SIG-M5 treated with dmso at 0.1 percent for 504 hours (cell line): ENCODE measurements around the gene RECQL.
A peak's percentile ranks its signal among the peaks of the same experiment; 100 is the strongest.
"Not testable (repeated sequence)": the region's sequence is repeated elsewhere in the genome, so short reads cannot be mapped to it uniquely, and the experiment has no call there.

Source experiments
- DNase-seq: peaks from one replicate; lab custom pipeline; 2025; ENCODE audit not compliant: unreplicated experiment; lab: John Stamatoyannopoulos, UW

RECQL gene

DNA sequence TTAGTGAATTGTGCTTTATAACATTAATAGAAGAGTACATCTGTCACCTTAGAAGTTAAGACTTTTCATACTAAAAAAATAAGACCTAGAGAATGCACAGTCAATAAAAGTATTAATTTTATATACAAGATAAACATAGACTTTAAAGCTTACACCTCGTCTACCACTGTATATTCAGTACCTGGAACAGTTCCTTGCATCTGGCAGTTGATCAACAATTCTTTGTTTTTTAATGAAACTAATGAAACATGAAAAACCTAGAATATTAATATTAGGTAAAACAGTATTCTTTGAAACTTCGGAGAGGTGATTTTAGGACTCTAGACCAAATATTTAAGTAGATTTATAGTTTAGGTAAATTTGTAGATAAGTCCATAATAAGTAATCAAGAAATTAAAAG is 4.5 kb upstream of the RECQL start:
- no peak for DNase-seq

DNA sequence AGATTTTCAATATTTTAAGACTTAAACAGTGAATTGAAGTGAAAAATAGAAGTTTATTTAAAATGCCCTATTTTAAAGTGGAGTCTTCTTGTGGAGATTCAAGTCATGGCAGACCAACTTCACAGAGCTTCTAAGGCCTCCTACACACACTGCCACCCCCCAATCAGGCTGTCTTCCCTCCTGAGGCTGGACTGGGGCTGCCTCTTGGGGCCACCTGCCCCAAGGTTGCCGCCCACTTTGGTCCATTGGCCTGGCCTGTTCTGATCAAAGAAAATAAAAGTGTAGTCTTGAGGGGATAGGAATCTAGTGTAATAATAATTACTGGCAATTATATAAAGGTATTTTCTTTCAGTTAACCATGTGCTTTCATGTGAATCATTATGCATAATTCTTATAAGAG is 1.4 kb upstream of the RECQL start:
- DNase-seq: no peak

DNA sequence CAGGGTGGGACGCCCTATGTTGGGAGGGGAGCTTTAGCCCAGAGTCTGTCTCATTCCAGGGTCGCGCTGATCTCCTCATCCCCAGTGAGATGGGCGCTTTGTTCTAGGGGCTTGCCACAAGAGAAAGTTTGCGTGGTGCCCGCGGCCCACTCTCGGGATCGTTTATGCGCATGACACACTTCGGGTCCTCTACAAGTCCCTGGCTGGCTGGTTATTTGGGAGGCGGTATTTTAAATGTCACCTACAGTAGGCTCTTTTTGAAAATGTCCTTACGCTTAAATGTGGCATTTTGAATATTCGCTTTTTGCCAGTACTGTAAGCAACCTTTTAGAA is 695 bp upstream of the RECQL start:
- DNase-seq: peak; percentile 20

DNA sequence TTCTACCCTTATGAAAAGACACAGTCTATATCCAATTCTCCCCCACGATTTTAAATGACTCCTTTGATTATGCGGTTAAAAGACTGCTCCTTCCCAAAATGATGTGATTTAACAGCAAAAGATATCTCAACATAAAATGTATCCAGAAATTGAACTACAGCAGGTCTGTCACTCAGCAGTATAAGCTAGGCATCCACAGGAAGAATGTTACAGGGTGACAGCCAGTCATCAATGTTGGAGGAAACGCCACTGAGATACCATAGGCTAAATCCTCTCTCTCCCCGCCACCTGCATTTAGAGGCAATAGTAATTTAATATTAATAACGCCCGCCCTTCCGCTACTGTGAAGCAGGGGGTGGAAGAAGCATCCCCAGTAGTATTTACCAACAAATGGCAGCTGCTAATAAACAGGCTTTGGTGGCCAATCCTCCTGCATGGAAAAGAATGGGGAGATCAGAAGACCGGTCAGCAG is 613 bp downstream of the RECQL start:
- DNase-seq: no peak

DNA sequence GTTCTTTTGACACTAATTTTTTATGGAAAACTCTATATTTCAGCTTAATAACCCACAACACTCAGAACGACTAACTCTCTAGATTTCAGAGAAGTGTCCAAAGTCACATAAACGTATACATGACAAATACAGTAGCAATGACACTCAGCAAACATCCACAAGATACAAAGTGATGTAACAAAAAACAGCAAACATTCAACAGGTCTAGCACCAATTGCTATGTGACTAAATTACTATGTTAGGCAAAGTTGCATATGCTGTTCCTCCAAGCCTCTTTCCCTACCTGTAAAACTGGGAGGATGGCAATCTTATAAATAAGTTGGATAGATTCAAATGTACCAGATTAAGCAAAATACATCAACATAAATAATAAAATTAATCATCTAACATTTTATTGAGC is 1.7 kb downstream of the RECQL start:
- DNase-seq: no peak

DNA sequence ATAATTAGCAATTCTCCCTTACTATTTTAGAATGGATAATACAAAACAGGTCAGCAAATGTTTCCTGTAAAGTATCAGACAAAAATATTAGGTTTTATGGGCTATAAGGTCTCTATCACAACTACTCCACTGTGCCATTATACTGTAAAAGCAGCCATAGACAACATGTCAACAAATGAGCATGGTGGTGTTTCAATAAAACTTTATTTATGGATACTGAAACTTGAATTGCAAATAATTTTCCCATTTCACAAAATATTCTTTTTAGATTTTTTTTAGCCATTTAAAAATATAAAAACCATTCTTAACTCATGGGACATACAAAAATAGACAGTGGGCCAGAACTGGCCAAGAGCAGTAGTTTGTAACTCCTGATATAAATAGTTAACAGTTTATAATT is 15.4 kb downstream of the RECQL start:
- no peak for DNase-seq

DNA sequence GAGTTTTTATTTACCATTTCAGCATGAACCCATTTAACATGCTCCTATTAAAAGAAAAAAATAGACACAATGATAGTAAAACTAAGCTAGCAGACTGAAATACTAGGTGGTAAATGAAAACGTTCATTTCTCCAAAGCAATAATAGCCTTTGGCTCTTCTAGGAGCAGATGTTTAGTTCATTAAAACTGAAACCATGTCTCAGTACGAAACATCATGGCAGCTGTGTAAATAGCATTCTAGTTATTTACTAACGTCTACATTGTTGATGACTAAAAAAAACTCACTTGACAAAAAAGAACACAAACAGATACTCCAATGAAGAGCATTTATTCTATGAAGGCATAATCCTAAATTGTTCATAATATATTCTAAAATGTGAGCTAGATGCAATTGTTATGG is 17.9 kb downstream of the RECQL start:
- no peak for DNase-seq

DNA sequence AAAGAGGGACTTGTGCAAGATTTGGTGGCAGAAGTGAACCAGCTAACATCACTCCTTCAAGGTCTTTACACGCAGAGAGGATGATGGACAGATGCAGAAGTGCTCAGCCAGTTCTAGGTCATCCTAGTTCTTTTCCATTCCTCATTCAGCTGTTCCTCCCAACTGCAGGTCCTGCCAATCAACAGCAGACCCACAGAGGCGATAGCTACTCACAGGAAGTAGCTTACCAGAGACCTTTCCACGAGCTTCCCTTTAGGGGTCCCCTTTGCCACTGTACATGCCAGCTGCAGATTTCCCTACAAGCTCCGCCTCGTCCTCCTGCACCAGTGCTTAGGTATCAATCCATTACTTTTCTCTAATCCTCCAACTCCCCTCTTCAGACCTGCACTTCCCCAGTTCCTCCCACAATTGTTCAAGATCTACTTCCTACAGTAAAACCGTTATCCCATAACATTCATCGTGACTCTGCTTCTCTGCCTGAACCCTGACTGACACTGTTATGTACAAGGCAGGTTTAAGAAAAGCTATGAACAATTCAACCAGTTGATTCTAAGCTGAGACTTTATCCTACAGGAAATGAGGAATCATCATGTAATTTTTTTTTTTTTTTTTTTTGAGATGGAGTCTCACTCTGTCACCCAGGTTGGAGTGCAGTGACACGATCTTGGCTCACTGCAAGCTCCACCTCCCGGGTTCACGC is 22.5 kb downstream of the RECQL start:
- DNase-seq: no peak

DNA sequence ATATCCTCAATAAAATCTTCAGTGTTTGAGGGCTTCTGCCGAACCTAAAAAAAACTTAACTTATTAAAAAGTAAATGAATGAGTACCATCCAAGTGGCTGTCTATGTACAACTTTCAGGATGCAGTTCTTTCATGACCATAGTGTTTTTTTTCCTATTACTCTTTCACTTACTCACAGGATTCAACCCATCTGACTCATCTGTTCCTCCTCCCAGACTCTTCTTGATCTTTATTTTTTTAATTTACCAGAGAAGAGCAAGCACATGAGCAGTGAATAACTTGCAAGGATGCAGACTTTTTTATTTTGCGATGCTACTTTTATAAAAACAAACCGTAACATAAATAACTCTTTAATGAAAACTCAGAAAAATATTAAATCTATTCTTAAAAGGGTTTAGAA is 24.5 kb downstream of the RECQL start:
- no peak for DNase-seq

DNA sequence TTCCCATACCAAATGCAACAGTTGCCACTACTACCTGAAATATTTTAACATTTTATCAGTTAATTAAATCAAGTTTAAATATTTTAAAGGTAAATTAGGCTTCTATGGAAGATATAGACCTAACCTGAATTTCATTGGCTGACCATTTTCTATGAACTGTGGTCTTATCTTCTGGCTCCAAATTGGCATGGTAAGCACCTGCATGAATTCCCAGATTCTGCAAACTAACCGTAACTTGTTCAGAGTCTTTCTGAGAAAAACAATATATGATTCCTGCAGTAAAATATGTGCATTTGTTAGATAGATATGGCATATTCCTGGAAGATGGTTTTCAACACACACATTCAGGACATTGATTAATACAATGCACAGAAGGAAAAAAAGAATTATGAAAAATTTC is 25.9 kb downstream of the RECQL start:
- no peak for DNase-seq

DNA sequence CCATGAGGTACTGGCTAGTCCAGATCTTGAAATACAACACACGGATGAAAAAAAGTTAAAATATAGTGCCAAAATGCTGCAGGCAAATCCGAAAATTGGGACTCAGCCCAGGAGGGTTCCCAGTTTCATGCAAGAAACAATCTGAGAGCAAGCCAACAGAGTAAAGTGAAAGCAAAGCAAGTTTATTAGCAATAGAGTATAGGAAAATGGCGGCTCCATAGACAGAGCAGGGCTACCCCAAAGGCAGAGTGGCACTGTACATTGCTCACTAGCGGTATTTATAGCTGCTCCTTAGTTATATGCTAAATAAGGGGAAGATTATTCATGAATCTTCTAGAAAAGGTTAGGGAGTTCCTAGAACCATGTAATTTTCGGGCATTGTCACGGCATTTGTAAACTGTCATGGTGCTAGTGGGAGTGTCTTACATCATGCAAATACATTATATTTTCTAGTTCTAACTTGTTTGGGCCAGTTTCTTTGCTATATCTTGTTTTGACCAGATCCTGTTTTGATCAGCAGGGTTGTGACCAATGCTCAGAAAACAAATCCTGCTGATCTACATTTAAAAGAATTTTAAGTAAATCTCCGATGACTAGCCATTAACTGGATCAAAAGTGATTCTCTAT is 29.1 kb downstream of the RECQL start:
- no peak for DNase-seq

DNA sequence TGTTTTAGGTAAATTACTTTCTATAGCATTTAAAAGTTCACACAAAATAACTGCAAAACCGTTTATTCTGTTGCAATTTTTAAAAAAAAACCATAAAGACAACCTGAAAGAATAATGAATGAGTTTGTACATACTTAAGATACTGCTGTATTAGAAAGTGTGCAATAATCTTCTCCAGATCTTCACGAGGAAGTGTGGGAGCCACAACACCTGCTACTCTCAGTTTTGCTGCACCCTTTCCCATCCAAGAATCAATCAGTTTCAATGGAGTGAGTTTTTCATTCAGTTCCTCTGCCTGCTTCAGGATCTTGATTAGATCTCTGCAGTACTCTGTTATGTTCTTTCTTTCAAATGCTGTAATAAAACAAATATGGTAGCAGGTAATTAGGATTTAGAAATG is 30.1 kb downstream of the RECQL start:
- DNase-seq: no peak

DNA sequence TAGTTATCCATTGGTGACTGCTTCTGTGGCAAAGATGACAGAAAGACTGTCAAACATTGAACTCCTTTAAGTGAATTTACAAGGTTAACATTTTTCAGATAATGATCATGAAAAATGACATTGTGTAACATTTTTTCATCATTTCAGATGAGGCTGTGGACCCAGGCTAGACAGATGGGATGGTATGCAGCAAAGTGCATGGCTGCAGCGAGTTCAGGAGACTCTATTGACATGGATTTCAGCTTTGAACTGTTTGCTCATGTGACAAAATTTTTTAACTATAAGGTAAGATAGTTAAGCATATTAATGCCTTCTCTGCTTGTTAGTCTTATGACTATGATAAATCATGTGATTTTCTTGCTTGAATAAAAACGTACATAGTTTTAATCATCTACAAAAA is 34.1 kb downstream of the RECQL start:
- not testable (repeated sequence) for DNase-seq

DNA sequence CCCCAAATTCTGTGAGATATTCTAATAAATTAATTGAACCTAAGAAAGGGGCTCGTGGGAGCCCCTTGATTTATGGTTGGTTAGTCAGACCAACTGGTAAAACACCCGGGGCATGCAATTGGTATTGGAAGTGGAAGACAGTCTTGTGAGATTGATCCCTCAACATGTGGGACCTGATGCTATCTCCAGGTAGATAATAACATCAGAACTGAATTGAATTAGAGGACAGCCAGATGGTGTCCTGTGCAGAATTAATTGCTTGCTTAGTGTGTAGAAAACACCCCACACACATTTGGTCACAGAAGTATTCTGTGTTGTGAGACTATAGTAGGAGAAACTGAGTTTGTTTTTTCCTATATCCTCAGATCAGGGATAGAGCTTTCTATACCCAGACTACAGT is 42.0 kb downstream of the RECQL start:
- no peak for DNase-seq

DNA sequence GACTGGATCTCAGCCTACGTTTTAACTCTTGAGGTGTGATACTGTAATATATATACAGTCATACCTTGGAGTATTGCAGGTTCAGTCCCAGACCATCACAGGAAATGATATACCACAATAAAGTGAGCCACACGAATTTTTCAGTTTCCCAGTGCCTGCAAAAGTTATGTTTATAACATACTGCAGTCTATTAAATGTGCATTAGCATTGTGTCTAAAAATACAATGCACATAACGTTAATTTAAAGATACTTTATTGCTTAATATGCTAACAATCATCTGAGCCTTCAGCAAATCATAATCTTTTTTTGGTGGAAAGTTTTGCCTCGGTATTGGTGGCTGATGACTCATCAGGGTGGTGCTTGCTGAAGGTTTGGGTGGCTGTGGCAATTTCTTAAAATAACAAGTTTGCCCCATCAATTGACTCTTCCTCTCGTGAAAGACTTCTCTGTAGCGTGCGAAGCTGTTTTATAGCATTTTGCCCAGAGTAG is 45.1 kb downstream of the RECQL start:
- DNase-seq: peak; percentile 92

DNA sequence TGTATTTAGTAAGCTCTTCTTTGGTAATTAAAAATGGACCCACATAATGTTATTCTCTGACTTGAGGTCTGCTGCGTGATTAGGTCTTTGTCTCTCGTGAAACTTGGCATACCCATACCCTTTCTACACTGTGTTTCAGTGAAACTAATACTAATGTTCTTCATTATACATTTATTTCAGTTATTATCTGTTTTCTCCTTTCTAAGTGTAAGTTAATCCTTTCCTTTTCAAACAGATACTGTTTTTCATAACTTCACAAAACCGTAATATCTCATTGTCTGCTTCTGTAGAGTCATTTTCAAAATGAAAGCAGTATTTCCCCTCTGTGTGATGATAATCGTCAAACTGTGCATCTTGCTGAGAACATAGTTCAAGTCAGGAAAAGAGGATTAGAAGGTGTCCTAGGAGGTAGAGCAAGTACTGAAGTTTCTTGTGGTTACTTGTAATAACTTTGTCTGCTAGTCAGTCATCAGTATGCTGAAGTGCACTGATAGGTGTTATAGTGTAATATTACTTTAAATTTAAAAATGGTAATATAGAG is 48.1 kb downstream of the RECQL start:
- no peak for DNase-seq

DNA sequence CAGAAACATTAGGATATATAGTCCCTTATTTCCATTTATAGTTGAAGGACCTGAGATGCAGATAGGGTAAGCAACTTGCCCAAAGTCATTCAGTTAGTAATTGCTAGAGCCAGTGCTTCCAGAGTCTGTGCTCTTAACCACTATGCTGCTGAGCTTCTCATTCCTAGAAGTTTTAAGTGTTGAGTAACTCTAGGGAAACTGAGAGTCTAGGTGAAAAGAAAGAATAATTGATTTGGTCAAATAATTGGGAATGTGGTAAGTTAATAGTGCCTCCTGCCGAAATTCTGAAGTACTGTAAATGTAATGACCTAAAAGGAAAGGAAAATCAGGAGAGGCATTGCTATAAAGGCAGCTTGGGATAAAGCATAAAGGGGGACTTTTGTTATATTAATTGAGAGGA is 49.9 kb downstream of the RECQL start:
- no peak for DNase-seq

DNA sequence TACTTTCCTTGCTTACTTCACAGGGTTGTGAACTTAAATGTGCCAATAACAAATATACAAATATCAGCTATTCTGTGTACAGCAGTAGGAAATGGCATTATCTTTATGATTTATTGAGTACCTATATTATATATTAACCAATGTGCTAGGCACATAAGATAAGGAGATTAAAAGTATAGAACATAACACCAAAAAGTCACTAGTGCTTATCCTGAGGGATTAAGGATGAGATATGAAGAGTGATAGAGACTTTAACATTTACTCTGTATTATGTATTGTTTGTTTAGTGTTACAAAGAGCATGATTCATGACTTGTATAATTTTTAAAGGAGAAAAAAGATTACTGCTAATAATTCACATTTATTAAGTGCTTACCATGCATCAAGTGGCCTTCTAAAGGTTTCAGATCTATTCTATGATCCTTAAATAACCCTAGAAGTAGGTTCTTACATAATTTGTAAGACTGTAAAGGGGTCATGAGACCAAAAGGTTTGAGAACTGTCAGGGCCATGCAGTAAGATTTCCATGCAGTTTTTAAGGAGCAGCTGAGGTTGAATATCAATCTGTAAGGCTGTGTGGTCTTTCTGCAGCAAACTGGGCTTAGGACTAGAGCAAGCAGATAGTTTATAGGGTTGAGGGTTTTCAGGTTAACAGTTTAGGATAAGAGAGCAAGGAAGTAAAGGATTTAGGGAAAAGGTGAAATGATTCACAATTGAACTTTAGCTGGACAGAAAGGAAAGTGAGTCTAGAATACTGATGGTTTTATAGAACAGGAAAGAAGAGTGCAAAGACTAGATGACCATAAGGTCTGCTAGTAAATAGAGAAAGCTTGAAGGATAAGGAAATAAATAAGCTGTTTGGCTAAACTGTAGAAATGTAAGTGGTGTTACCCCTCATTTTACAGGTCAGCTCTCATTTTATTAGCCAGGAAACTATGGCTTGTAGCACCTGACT is 57.0 kb downstream of the RECQL start:
- DNase-seq: no peak

DNA sequence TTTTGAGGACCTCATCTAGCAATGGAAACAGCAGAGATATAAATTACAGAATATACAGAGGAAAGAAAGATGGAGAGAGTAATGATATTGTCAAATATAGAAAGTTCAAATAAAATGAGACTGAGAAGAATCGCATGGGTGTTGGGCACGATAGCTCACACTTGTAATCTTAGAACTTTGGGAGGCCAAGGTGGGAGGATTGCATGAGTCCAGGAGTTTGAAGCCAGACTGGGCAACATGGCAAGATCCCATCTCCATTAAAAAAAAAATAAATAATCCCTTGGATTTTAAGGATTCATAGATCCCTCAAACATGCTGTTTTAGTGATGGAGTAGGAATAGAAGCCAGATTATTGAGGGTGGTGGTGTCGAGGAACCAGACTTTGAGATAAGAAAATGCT is 62.1 kb downstream of the RECQL start:
- DNase-seq: no peak

DNA sequence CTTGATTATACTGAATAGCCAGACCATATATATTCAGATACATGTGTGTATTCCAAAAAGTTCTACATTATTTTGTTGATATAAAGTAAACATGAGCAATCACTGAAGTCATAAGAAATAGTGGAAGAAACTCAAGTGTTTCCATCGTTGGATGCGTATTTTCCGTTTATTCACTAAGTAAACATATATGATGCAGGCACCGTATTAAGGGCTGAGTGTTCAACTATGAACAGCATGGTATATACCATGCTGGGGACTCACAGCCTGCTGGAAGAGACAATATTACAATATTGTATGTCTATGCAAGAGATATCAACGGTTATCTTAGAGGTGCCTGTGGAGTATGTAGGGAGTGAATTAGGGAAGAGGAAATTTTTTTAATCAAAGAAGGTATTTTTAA is 62.8 kb downstream of the RECQL start:
- no peak for DNase-seq

DNA sequence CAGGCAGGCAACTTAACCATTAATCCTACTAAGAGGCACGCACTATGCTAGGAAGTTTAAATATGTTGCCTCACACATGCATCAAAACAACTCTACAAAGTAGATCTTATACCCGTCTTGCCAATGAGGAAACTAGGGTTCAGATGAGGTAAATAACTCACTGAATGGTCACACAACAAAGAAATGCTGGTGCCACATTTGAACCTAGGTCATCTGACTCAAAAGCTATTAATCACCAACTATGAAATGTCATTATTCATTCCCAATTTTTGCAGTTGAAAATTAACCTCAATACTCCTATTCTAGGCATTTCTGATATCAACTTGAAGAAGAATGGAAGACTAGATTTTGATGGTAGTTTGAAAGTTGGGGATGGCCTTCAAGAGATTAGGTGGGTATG is 66.7 kb downstream of the RECQL start:
- no peak for DNase-seq

DNA sequence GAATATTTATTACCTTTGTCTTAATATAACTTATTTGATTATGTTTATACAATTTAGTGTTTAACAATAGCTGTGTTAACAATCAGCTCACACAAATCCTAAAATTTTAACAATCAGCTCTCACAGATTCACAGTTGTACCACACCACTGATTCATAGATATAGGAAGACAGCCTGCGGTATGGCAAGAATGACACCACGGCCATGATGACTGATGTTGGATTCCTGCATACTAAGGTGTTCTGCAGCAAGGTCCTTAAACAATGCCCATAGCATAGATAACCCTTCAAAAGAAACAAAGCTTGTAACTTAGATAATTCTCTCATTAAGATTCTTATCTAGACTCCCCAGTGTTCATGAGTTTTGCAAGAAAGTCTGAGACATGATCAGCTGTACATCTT is 67.9 kb downstream of the RECQL start:
- DNase-seq: no peak
